Fibroblast of lung (primary cell): ENCODE data around the gene HAL. TPM values are rescaled to one million over a fixed set of nuclear protein-coding genes. Genes with fewer than 3 reads are reported as not detected.

Experiments
- DNase-seq, 2 donors: peaks; one replicate each; pipeline versions ENCODE4 v3.0.0 to v3.0.0-alpha.2; 2010; ENCODE audit warnings: low read depth in 2 of 2
- H2AFZ ChIP-seq: 2 replicates; pipeline ENCODE4 v1.5.1; 2012; ENCODE audit warnings: low read length, control low read depth, inconsistent platforms
- H3K27ac ChIP-seq: 2 replicates; pipeline ENCODE4 v1.5.1; 2011; ENCODE audit warnings: low read length, control low read depth; ENCODE audit not compliant: insufficient read depth
- H3K27me3 ChIP-seq: 2 replicates; pipeline ENCODE4 v1.5.1; 2011; ENCODE audit warnings: mild to moderate bottlenecking, low read length; ENCODE audit not compliant: control insufficient read depth, insufficient read depth
- H3K36me3 ChIP-seq: 2 replicates; pipeline ENCODE4 v1.5.1; 2011; ENCODE audit warnings: low read length; ENCODE audit not compliant: control insufficient read depth, insufficient read depth
- H3K4me1 ChIP-seq: 2 replicates; pipeline ENCODE4 v1.5.1; 2011; ENCODE audit warnings: low read length; ENCODE audit not compliant: control insufficient read depth, insufficient read depth; ENCODE audit errors: extremely low read depth
- H3K4me2 ChIP-seq: 2 replicates; pipeline ENCODE4 v1.5.1; 2011; ENCODE audit warnings: low read length, control low read depth; ENCODE audit not compliant: insufficient read depth; ENCODE audit errors: extremely low read depth
- H3K4me3 ChIP-seq, 4 experiments: fragments of 200-600 bp in 1 of 4; sonication (generic) in 1 of 4; replicated peaks in 1 of 4; 2 replicates each; pipeline ENCODE4 v1.5.1; 2011 to 2016; ENCODE audit warnings: low read length in 4 of 4, low read depth in 3 of 4, mild to moderate bottlenecking in 3 of 4, control low read depth in 2 of 4, inconsistent platforms in 1 of 4, mixed read lengths in 1 of 4; ENCODE audit not compliant: insufficient read depth in 1 of 4; ENCODE audit errors: control extremely low read depth in 1 of 4
- H3K79me2 ChIP-seq: 2 replicates; pipeline ENCODE4 v1.5.1; 2012; ENCODE audit warnings: mild to moderate bottlenecking, low read length, inconsistent platforms; ENCODE audit not compliant: control insufficient read depth, insufficient read depth
- H3K9ac ChIP-seq: 2 replicates; pipeline ENCODE4 v1.5.1; 2011; ENCODE audit warnings: mild to moderate bottlenecking, low read length, control low read depth; ENCODE audit not compliant: insufficient read depth
- H3K9me3 ChIP-seq: 2 replicates; pipeline ENCODE4 v1.5.1; 2012; ENCODE audit warnings: low read depth, low read length; ENCODE audit not compliant: control insufficient read depth, insufficient read depth
- H4K20me1 ChIP-seq: 2 replicates; pipeline ENCODE4 v1.5.1; 2011; ENCODE audit warnings: low read length; ENCODE audit not compliant: control insufficient read depth, insufficient read depth; ENCODE audit errors: extremely low read depth
- EZH2 ChIP-seq: IDR thresholded peaks from 2 replicates; pipeline ENCODE4 v1.5.1; 2012; ENCODE audit warnings: low read length, control low read depth, mild to moderate bottlenecking; ENCODE audit errors: missing control alignments
- polyA plus RNA-seq, 2 donors: library from polyadenylated mRNA; depleted of rRNA in 1 of 2; stranded (reverse) in 1 of 2; unstranded in 1 of 2; fragments of >200 nt; gene quantifications; 2 replicates each; pipeline ENCODE4 v1.2.1, GENCODE V29; 2011 to 2012; ENCODE audit warnings: missing spikeins in 1 of 2
- total RNA-seq: library from RNA; depleted of rRNA; stranded (reverse); fragments of >200 nt; gene quantifications from 2 replicates; pipeline ENCODE4 v1.2.1, GENCODE V29; 2014
- TF ChIP-seq, protein P1 (sequence below), 2 donors: IDR thresholded peaks in 1 of 2; conservative IDR thresholded peaks in 1 of 2; 1 replicate in 1 of 2; 2 replicates in 1 of 2; pipeline ENCODE4 v1.5.1; 2011 to 2012; ENCODE audit warnings: low read length in 2 of 2, control low read depth in 1 of 2, inconsistent platforms in 1 of 2, low read depth in 1 of 2, mild to moderate bottlenecking in 1 of 2

Gene HAL
- total and polyA plus RNA-seq, 2 donors (not counting 1 experiment from before 2014, with no cell fraction given) = 0.02 to 0.17 TPM

GRCh38 chr12:95949477-95950206 lies 46.5 kb downstream of the HAL start:
- Histone ChIP-seq H2AFZ (no peak overlapping the region), H3K27ac (no peak overlapping the region)

GRCh38 chr12:95944108-95944704 lies 51.9 kb downstream of the HAL start:
- no peaks in the 10 kb centered on the region for H3K79me2 ChIP-seq
- H3K4me2 ChIP-seq = no peak overlapping the region

More at GRCh38 chr12:95949477-95950206, 46.5 kb downstream of the HAL start:
- Histone ChIP-seq H3K4me1 (no peaks in the 10 kb centered on the region), H3K9ac (no peak overlapping the region), H4K20me1 (no peaks in the 10 kb centered on the region), H3K9me3 (no peaks in the 10 kb centered on the region), H3K79me2 (no peaks in the 10 kb centered on the region), H3K4me3 (no peak overlapping the region), H3K4me2 (no peak overlapping the region), H3K36me3 (no peaks in the 10 kb centered on the region), H3K27me3 (peaks cover 8% of the 10 kb centered on the region)
- DNase-seq = no peak
- no peak for TF ChIP-seq EZH2
- TF ChIP-seq, protein P1, sequence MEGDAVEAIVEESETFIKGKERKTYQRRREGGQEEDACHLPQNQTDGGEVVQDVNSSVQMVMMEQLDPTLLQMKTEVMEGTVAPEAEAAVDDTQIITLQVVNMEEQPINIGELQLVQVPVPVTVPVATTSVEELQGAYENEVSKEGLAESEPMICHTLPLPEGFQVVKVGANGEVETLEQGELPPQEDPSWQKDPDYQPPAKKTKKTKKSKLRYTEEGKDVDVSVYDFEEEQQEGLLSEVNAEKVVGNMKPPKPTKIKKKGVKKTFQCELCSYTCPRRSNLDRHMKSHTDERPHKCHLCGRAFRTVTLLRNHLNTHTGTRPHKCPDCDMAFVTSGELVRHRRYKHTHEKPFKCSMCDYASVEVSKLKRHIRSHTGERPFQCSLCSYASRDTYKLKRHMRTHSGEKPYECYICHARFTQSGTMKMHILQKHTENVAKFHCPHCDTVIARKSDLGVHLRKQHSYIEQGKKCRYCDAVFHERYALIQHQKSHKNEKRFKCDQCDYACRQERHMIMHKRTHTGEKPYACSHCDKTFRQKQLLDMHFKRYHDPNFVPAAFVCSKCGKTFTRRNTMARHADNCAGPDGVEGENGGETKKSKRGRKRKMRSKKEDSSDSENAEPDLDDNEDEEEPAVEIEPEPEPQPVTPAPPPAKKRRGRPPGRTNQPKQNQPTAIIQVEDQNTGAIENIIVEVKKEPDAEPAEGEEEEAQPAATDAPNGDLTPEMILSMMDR (conservative IDR thresholded peaks at IDR 0.05 in 1 of 2, IDR thresholded peaks at IDR 0.05 in 1 of 2; ENCODE audit: low read depth in 1 of 2, low read length in 2 of 2) = no peak

GRCh38 chr12:95943330-95943842 lies 52.8 kb downstream of the HAL start, which contains the start of gene AMDHD1:
AMDHD1 (plus strand) TSS chr12:95943331; CDS start chr12:95943399, 68 bp downstream.
- Histone ChIP-seq H2AFZ (peak within 1 kb of the TSS; percentile 73), H3K79me2 (no peaks in the 10 kb centered on the region), H3K9ac (peak within 1 kb of the TSS; percentile 33), H3K4me2 (peak within 1 kb of the TSS; percentile 67), H3K27me3 (peaks cover 3% of the 10 kb centered on the region), H3K36me3 (no peaks in the 10 kb centered on the region), H3K4me1 (no peaks in the 10 kb centered on the region), H3K27ac (no peak within 1 kb of the TSS), H3K9me3 (no peaks in the 10 kb centered on the region), H3K4me3 (peak within 1 kb of the TSS; percentile 46 to 90 (median 66)), H4K20me1 (no peaks in the 10 kb centered on the region)
- no peak for TF ChIP-seq EZH2
- TF ChIP-seq, protein P1 (conservative IDR thresholded peaks at IDR 0.05 in 1 of 2, IDR thresholded peaks at IDR 0.05 in 1 of 2; ENCODE audit: low read depth in 1 of 2, low read length in 2 of 2) = peak; percentile 5 to 19
- DNase-seq = peak; percentile 46 to 61

More at GRCh38 chr12:95944108-95944704, 51.9 kb downstream of the HAL start:
- Histone ChIP-seq H3K4me1 (no peaks in the 10 kb centered on the region), H3K27ac (no peak overlapping the region), H3K9me3 (no peaks in the 10 kb centered on the region), H4K20me1 (no peaks in the 10 kb centered on the region), H3K4me3 (no peak overlapping the region), H3K27me3 (peaks cover 1% of the 10 kb centered on the region), H3K9ac (no peak overlapping the region), H2AFZ (no peak overlapping the region), H3K36me3 (no peaks in the 10 kb centered on the region)
- DNase-seq = no peak
- TF ChIP-seq EZH2 = no peak
- TF ChIP-seq, protein P1 (conservative IDR thresholded peaks at IDR 0.05 in 1 of 2, IDR thresholded peaks at IDR 0.05 in 1 of 2; ENCODE audit: low read depth in 1 of 2, low read length in 2 of 2) = no peak
